ENCODE data around the gene PTPN1. TPM values are rescaled to one million over a fixed set of nuclear protein-coding genes. Genes with fewer than 3 reads are reported as not detected.

The PTPN1 gene
- total and polyA plus RNA-seq, 2 of the 4 experiments (the other 2 are of a cell fraction) = 31.7 to 37.4 TPM

- no TSS peak for BruUV-seq (replicated peaks)
Measured at GRCh38 chr20:50537546-50538201, 27.5 kb downstream of the PTPN1 start.

More at GRCh38 chr20:50537546-50538201, 27.5 kb downstream of the PTPN1 start:
- Histone ChIP-seq H2BK15ac (ENCODE audit: low read depth, low read length) (peak overlapping the region; percentile 69; the same call in 2 of the 3 replicates), H4K5ac (ENCODE audit: low read depth, low read length) (peak overlapping the region; percentile 87), H3K4me1 (ENCODE audit: control insufficient read depth, insufficient read depth, low read length) (peaks cover 48% of the 10 kb centered on the region), H4K91ac (ENCODE audit: insufficient read depth, low read depth, low read length) (peak overlapping the region; percentile 75), H2BK20ac (ENCODE audit: low read depth, low read length) (peak overlapping the region; percentile 52), H2AK5ac (ENCODE audit: low read depth, low read length) (peak overlapping the region; percentile 12; the same call in 1 of the 2 replicates), H3K9me1 (ENCODE audit: insufficient read depth, low read length) (peaks cover 34% of the 10 kb centered on the region), H3K18ac (ENCODE audit: low read depth, low read length) (peak overlapping the region; percentile 75), H3K14ac (replicated peaks; ENCODE audit: low read depth, low read length) (peak overlapping the region; percentile 59), H2AK9ac (replicated peaks; ENCODE audit: low read depth, low read length, poor library complexity) (peak overlapping the region; percentile 69), H3K36me3 (ENCODE audit: control insufficient read depth, insufficient read depth, low read length) (peaks cover 10% of the 10 kb centered on the region), H3K9ac (ENCODE audit: low read depth, low read length) (peak overlapping the region; percentile 21; the same call in 1 of the 2 replicates), H2BK5ac (ENCODE audit: low read depth, low read length, poor library complexity, severe bottlenecking) (peak overlapping the region; percentile 52), H3K23ac (ENCODE audit: low read depth, low read length) (peak overlapping the region; percentile 57), H3K56ac (ENCODE audit: extremely low read depth, insufficient read depth, low read length) (no peak overlapping the region), H3K79me1 (ENCODE audit: low read depth in 1 of 2, low read length in 2 of 2) (peaks cover 34 to 79% of the 10 kb centered on the region in 2 experiments), H4K8ac (ENCODE audit: low read depth in 2 of 2, low read length in 2 of 2) (peak overlapping the region; percentile 45 to 48; a peak in 3 of 4 replicates), H3K27me3 (ENCODE audit: control insufficient read depth, insufficient read depth, low read length) (no peaks in the 10 kb centered on the region), H3K4me3 (ENCODE audit: insufficient read depth, low read depth, low read length) (no peak overlapping the region), H3K4me2 (ENCODE audit: low read depth, low read length) (peak overlapping the region; percentile 10; the same call in 1 of the 2 replicates), H2BK120ac (ENCODE audit: low read depth, low read length) (peak overlapping the region; percentile 63), H4K20me1 (ENCODE audit: insufficient read depth, low read length) (peaks cover 31% of the 10 kb centered on the region), H3K9me3 (ENCODE audit: control insufficient read depth, insufficient read depth, low read length) (no peaks in the 10 kb centered on the region), H3K27ac (ENCODE audit: insufficient read depth, low read length) (peak overlapping the region; percentile 79; the same call in 1 of the 2 replicates), H3K4ac (ENCODE audit: low read depth, low read length) (peak overlapping the region; percentile 40), H2AFZ (replicated peaks; ENCODE audit: low read length, poor library complexity) (no peak overlapping the region)
- TF ChIP-seq FOS (IDR thresholded peaks at IDR 0.05; ENCODE audit: low read depth, low read length) (no peak), BHLHE40 (IDR thresholded peaks at IDR 0.05; ENCODE audit: low read depth, low read length) (no peak), SMC3 (IDR thresholded peaks at IDR 0.05; ENCODE audit: low read depth, low read length) (no peak), RAD21 (IDR thresholded peaks at IDR 0.05; ENCODE audit: low read length) (no peak), MAZ (IDR thresholded peaks at IDR 0.05; ENCODE audit: borderline replicate concordance, low read depth, low read length) (no peak), USF2 (IDR thresholded peaks at IDR 0.05; ENCODE audit: low read depth, low read length) (no peak), CEBPB (IDR thresholded peaks at IDR 0.05; ENCODE audit: low read depth, low read length) (no peak), POLR2A (IDR thresholded peaks at IDR 0.05; ENCODE audit: low read depth, low read length) (no peak), NFE2L2 (IDR thresholded peaks at IDR 0.05; ENCODE audit: low read depth, low read length) (no peak), RFX5 (IDR thresholded peaks at IDR 0.05; ENCODE audit: low read depth, low read length) (no peak)
- 95 to 100% methylated on average over 1 to 3 of the region's 7 CpGs for WGBS, 2 experiments (ENCODE audit: extremely low coverage in 2 of 2, insufficient read length in 1 of 2)
- DNase-seq = no peak
- intact Hi-C loops (cut with micrococcal nuclease) (no loop called here), in situ Hi-C loops (cut with MboI; ENCODE audit: low sequenced_read_pairs) (no loop called here), dilution Hi-C loops (cut with HindIII; ENCODE audit: low sequenced_read_pairs, unreplicated experiment) (no loop called here)
- ChIA-PET POLR2A (ENCODE audit: unreplicated experiment) (interaction anchor here (0.5 kb wide), 1 partner anchor 16 kb away, joined by 5 read pairs; no protein-coding TSS in a partner anchor), CTCF (no interaction called here)
- ATAC-seq (ENCODE audit: low read depth) = no peak
